ENCODE results near the gene ZNF580. TPM values are rescaled to one million over a fixed set of nuclear protein-coding genes. Genes with fewer than 3 reads are reported as not detected.

ZNF580 gene
- total RNA-seq, 1 experiment from 2014 or later, result 22.8 TPM

GRCh38 chr19:55673889-55674288 is 33.1 kb downstream of the ZNF580 start:
- Histone ChIP-seq H3K9ac (ENCODE audit: extremely low read depth, insufficient read length, low read length) (no peak overlapping the region), H3K9me3 (ENCODE audit: control insufficient read depth, low read depth, low read length) (no peaks in the 10 kb centered on the region), H4K5ac (ENCODE audit: insufficient read length, low read depth, low read length) (no peak overlapping the region), H2BK15ac (ENCODE audit: low read depth, low read length) (no peak overlapping the region), H2BK120ac (ENCODE audit: low read depth, low read length, poor library complexity, severe bottlenecking) (no peak overlapping the region), H3K27ac (ENCODE audit: insufficient read length, low read depth, low read length) (no peak overlapping the region), H3K56ac (ENCODE audit: insufficient read length, low read depth, low read length) (no peak overlapping the region), H3K27me3 (ENCODE audit: insufficient read depth, low read length) (no peaks in the 10 kb centered on the region), H2AFZ (ENCODE audit: low read length) (no peak overlapping the region), H3K14ac (ENCODE audit: insufficient read depth, low read length) (no peak overlapping the region), H4K91ac (ENCODE audit: insufficient read length, low read depth, low read length) (no peak overlapping the region), H3K4me2 (ENCODE audit: insufficient read depth, insufficient read length, low read length) (peak overlapping the region; percentile 42), H3K4ac (ENCODE audit: low read depth, low read length) (no peak overlapping the region), H2BK12ac (ENCODE audit: insufficient read length, low read depth, low read length) (no peak overlapping the region), H4K8ac (replicated peaks; ENCODE audit: insufficient read length, low read depth, low read length) (no peak overlapping the region), H2BK5ac (ENCODE audit: insufficient read length, low read length) (no peak overlapping the region), H3K18ac (ENCODE audit: insufficient read length, low read depth, low read length) (no peak overlapping the region), H3T11ph (ENCODE audit: low read length) (no peak overlapping the region), H3K79me2 (ENCODE audit: insufficient read depth, low read length) (peaks cover 19% of the 10 kb centered on the region; the same call in 1 of the 2 replicates), H3K23ac (ENCODE audit: insufficient read length, low read depth, low read length) (no peak overlapping the region), H3K79me1 (ENCODE audit: insufficient read depth, low read depth, low read length, poor library complexity, severe bottlenecking) (peaks cover 12% of the 10 kb centered on the region), H2AK5ac (ENCODE audit: insufficient read length, low read length) (no peak overlapping the region), H3K4me1 (ENCODE audit: insufficient read depth, low read length) (no peaks in the 10 kb centered on the region), H4K20me1 (ENCODE audit: control insufficient read depth, insufficient read depth, insufficient read length) (no peaks in the 10 kb centered on the region), H2BK20ac (ENCODE audit: low read depth, low read length, poor library complexity, severe bottlenecking) (no peak overlapping the region), H3K23me2 (ENCODE audit: insufficient read length, low read depth, low read length, poor library complexity, severe bottlenecking) (peaks cover 6% of the 10 kb centered on the region)
- Mint-ChIP-seq H3K9me3 (no peaks in the 10 kb centered on the region; a peak in 1 of 5 replicates), H3K27me3 (ENCODE audit: low read depth) (no peaks in the 10 kb centered on the region), H3K4me3 (peak overlapping the region; percentile 42 to 98), H3K36me3 (ENCODE audit: insufficient read depth in 1 of 3, low read depth in 3 of 3) (peaks cover 36 to 61% (median 56%) of the 10 kb centered on the region in 3 experiments), H3K27ac (peak overlapping the region in 2 of 3 experiments; percentile 87 to 98; a peak in 6 of 7 replicates), H3K4me1 (peaks cover 41 to 48% of the 10 kb centered on the region in 2 experiments)
- TF ChIP-seq CTCF (conservative IDR thresholded peaks at IDR 0.05), result no peak
- no peak for DNase-seq
- no CpG with 5 or more reads among the region's 15 CpGs for WGBS (ENCODE audit: extremely low coverage, insufficient read length, low lambda C conversion rate)
